Occipital lobe (tissue), 2 donors: ENCODE data around the gene NT5C2. TPM values are rescaled to one million over a fixed set of nuclear protein-coding genes. Genes with fewer than 3 reads are reported as not detected.
"Not testable (repeated sequence)": the region's sequence is repeated elsewhere in the genome, so short reads cannot be mapped to it uniquely, and the experiment has no call there.

Experiments
- DNase-seq: peaks from one replicate; lab custom pipeline; 2025; lab: John Stamatoyannopoulos, UW
- total RNA-seq: library from RNA; depleted of rRNA; stranded (reverse); fragments of >200 nt; gene quantifications from one replicate; pipeline ENCODE4 v1.2.3, GENCODE V29; 2014

Gene NT5C2
- total RNA-seq, 1 donor from 2014 or later = 96.7 TPM

- DNase-seq = not testable (repeated sequence)
Measured at GRCh38 chr10:103163766-103164403, 29.2 kb downstream of the NT5C2 start.

GRCh38 chr10:103157246-103157645, 35.8 kb downstream of the NT5C2 start:
- DNase-seq = no peak

GRCh38 chr10:103155471-103156085, 37.5 kb downstream of the NT5C2 start:
- no peak for DNase-seq

GRCh38 chr10:103154521-103155299, 38.4 kb downstream of the NT5C2 start:
- no peak for DNase-seq

- no peak for DNase-seq
Measured at GRCh38 chr10:103153302-103154197, 39.5 kb downstream of the NT5C2 start.

- DNase-seq = no peak
Measured at GRCh38 chr10:103149991-103150622, 43.0 kb downstream of the NT5C2 start.

- no peak for DNase-seq
Measured at GRCh38 chr10:103147645-103148044, 45.4 kb downstream of the NT5C2 start.

GRCh38 chr10:103145860-103146466, 47.1 kb downstream of the NT5C2 start:
- no peak for DNase-seq

- DNase-seq = no peak
Measured at GRCh38 chr10:103145046-103145445, 48.0 kb downstream of the NT5C2 start.

GRCh38 chr10:103144041-103144440, 49.0 kb downstream of the NT5C2 start:
- no peak for DNase-seq

- DNase-seq = not testable (repeated sequence)
Measured at GRCh38 chr10:103143641-103144040, 49.4 kb downstream of the NT5C2 start.

GRCh38 chr10:103141950-103142349, 51.1 kb downstream of the NT5C2 start:
- DNase-seq = no peak

GRCh38 chr10:103140469-103140868, 52.6 kb downstream of the NT5C2 start:
- DNase-seq = no peak

- no peak for DNase-seq
Measured at GRCh38 chr10:103139803-103140202, 53.3 kb downstream of the NT5C2 start.

GRCh38 chr10:103135168-103135567, 57.9 kb downstream of the NT5C2 start:
- DNase-seq = not testable (repeated sequence)

GRCh38 chr10:103130910-103131309, 62.2 kb downstream of the NT5C2 start:
- no peak for DNase-seq

GRCh38 chr10:103130180-103130579, 62.9 kb downstream of the NT5C2 start:
- DNase-seq = not testable (repeated sequence)

GRCh38 chr10:103127241-103127640, 65.8 kb downstream of the NT5C2 start:
- DNase-seq = no peak

- DNase-seq = no peak
Measured at GRCh38 chr10:103125323-103126267, 67.5 kb downstream of the NT5C2 start.
